ENCODE results near the gene PDE2A.

Gene PDE2A

GRCh38 chr11:72653649-72654048, 20.6 kb downstream of the PDE2A start:
- FAIRE-seq (no peak), DNase-seq (ENCODE audit: insufficient read length, low spot score) (no peak)
- TF ChIP-seq POLR2AphosphoS5 (IDR thresholded peaks at IDR 0.05; ENCODE audit: low read depth, low read length) (no peak), PAX5 (IDR thresholded peaks at IDR 0.05; ENCODE audit: insufficient read depth, low read length, severe bottlenecking) (no peak), SPI1 (IDR thresholded peaks at IDR 0.05; ENCODE audit: low read depth, low read length) (no peak), POU2F2 (IDR thresholded peaks at IDR 0.05; ENCODE audit: low read depth, low read length) (no peak), TAF1 (IDR thresholded peaks at IDR 0.05; ENCODE audit: low read depth, low read length) (no peak), POLR2A (IDR thresholded peaks at IDR 0.05; ENCODE audit: low read depth, low read length) (no peak)

- DNase-seq (ENCODE audit: insufficient read length, low spot score) (no peak), FAIRE-seq (no peak)
- no peak for TF ChIP-seq POU2F2 (IDR thresholded peaks at IDR 0.05; ENCODE audit: low read depth, low read length)
- TF ChIP-seq SPI1 (IDR thresholded peaks at IDR 0.05; ENCODE audit: low read depth, low read length) = no peak
- TF ChIP-seq POLR2AphosphoS5 (IDR thresholded peaks at IDR 0.05; ENCODE audit: low read depth, low read length) = no peak
- no peak for TF ChIP-seq TAF1 (IDR thresholded peaks at IDR 0.05; ENCODE audit: low read depth, low read length)
- no peak for TF ChIP-seq POLR2A (IDR thresholded peaks at IDR 0.05; ENCODE audit: low read depth, low read length)
- TF ChIP-seq PAX5 (IDR thresholded peaks at IDR 0.05; ENCODE audit: insufficient read depth, low read length, severe bottlenecking) = no peak
These were observed 21.2 kb downstream of the PDE2A start for GRCh38 chr11:72652873-72653630.

- TF ChIP-seq SPI1 (IDR thresholded peaks at IDR 0.05; ENCODE audit: low read depth, low read length) (no peak), POU2F2 (IDR thresholded peaks at IDR 0.05; ENCODE audit: low read depth, low read length) (no peak), PAX5 (IDR thresholded peaks at IDR 0.05; ENCODE audit: insufficient read depth, low read length, severe bottlenecking) (no peak), TAF1 (IDR thresholded peaks at IDR 0.05; ENCODE audit: low read depth, low read length) (no peak), POLR2AphosphoS5 (IDR thresholded peaks at IDR 0.05; ENCODE audit: low read depth, low read length) (no peak), POLR2A (IDR thresholded peaks at IDR 0.05; ENCODE audit: low read depth, low read length) (no peak)
- no peak for FAIRE-seq
- DNase-seq (ENCODE audit: insufficient read length, low spot score) = no peak
These were observed 22.1 kb downstream of the PDE2A start for GRCh38 chr11:72652133-72652532.

GRCh38 chr11:72649215-72649976, 24.8 kb downstream of the PDE2A start:
- DNase-seq (ENCODE audit: insufficient read length, low spot score) = no peak
- no peak for FAIRE-seq
- no peak for TF ChIP-seq POLR2A (IDR thresholded peaks at IDR 0.05; ENCODE audit: low read depth, low read length)
- no peak for TF ChIP-seq SPI1 (IDR thresholded peaks at IDR 0.05; ENCODE audit: low read depth, low read length)
- no peak for TF ChIP-seq POU2F2 (IDR thresholded peaks at IDR 0.05; ENCODE audit: low read depth, low read length)
- no peak for TF ChIP-seq TAF1 (IDR thresholded peaks at IDR 0.05; ENCODE audit: low read depth, low read length)
- no peak for TF ChIP-seq POLR2AphosphoS5 (IDR thresholded peaks at IDR 0.05; ENCODE audit: low read depth, low read length)
- no peak for TF ChIP-seq PAX5 (IDR thresholded peaks at IDR 0.05; ENCODE audit: insufficient read depth, low read length, severe bottlenecking)

- TF ChIP-seq POU2F2 (IDR thresholded peaks at IDR 0.05; ENCODE audit: low read depth, low read length) (no peak), POLR2A (IDR thresholded peaks at IDR 0.05; ENCODE audit: low read depth, low read length) (no peak), PAX5 (IDR thresholded peaks at IDR 0.05; ENCODE audit: insufficient read depth, low read length, severe bottlenecking) (no peak), TAF1 (IDR thresholded peaks at IDR 0.05; ENCODE audit: low read depth, low read length) (no peak), POLR2AphosphoS5 (IDR thresholded peaks at IDR 0.05; ENCODE audit: low read depth, low read length) (no peak), SPI1 (IDR thresholded peaks at IDR 0.05; ENCODE audit: low read depth, low read length) (no peak)
- no peak for FAIRE-seq
- no peak for DNase-seq (ENCODE audit: insufficient read length, low spot score)
These were observed 25.7 kb downstream of the PDE2A start for GRCh38 chr11:72648384-72649136.

GRCh38 chr11:72647882-72648281, 26.3 kb downstream of the PDE2A start:
- TF ChIP-seq POU2F2 (IDR thresholded peaks at IDR 0.05; ENCODE audit: low read depth, low read length) (no peak), SPI1 (IDR thresholded peaks at IDR 0.05; ENCODE audit: low read depth, low read length) (no peak), TAF1 (IDR thresholded peaks at IDR 0.05; ENCODE audit: low read depth, low read length) (no peak), POLR2AphosphoS5 (IDR thresholded peaks at IDR 0.05; ENCODE audit: low read depth, low read length) (no peak), POLR2A (IDR thresholded peaks at IDR 0.05; ENCODE audit: low read depth, low read length) (no peak), PAX5 (IDR thresholded peaks at IDR 0.05; ENCODE audit: insufficient read depth, low read length, severe bottlenecking) (no peak)
- DNase-seq (ENCODE audit: insufficient read length, low spot score) = no peak
- peak; percentile 63 for FAIRE-seq

GRCh38 chr11:72646472-72646871, 27.8 kb downstream of the PDE2A start:
- TF ChIP-seq POLR2A (IDR thresholded peaks at IDR 0.05; ENCODE audit: low read depth, low read length) (no peak), POLR2AphosphoS5 (IDR thresholded peaks at IDR 0.05; ENCODE audit: low read depth, low read length) (no peak), POU2F2 (IDR thresholded peaks at IDR 0.05; ENCODE audit: low read depth, low read length) (no peak), TAF1 (IDR thresholded peaks at IDR 0.05; ENCODE audit: low read depth, low read length) (no peak), PAX5 (IDR thresholded peaks at IDR 0.05; ENCODE audit: insufficient read depth, low read length, severe bottlenecking) (no peak), SPI1 (IDR thresholded peaks at IDR 0.05; ENCODE audit: low read depth, low read length) (no peak)
- FAIRE-seq (no peak), DNase-seq (ENCODE audit: insufficient read length, low spot score) (no peak)

GRCh38 chr11:72646024-72646423, 28.2 kb downstream of the PDE2A start:
- no peak for FAIRE-seq
- TF ChIP-seq PAX5 (IDR thresholded peaks at IDR 0.05; ENCODE audit: insufficient read depth, low read length, severe bottlenecking) (no peak), TAF1 (IDR thresholded peaks at IDR 0.05; ENCODE audit: low read depth, low read length) (no peak), POLR2AphosphoS5 (IDR thresholded peaks at IDR 0.05; ENCODE audit: low read depth, low read length) (no peak), POU2F2 (IDR thresholded peaks at IDR 0.05; ENCODE audit: low read depth, low read length) (no peak), SPI1 (IDR thresholded peaks at IDR 0.05; ENCODE audit: low read depth, low read length) (no peak)
- DNase-seq (ENCODE audit: insufficient read length, low spot score) = no peak
